NCI-H69 (cell line): ENCODE data around the gene RNU6-1.
A peak's percentile ranks its signal among the peaks of the same experiment; 100 is the strongest.

Source experiments
- DNase-seq: peaks from one replicate; lab custom pipeline; 2025; lab: John Stamatoyannopoulos, UW

Gene RNU6-1

DNA sequence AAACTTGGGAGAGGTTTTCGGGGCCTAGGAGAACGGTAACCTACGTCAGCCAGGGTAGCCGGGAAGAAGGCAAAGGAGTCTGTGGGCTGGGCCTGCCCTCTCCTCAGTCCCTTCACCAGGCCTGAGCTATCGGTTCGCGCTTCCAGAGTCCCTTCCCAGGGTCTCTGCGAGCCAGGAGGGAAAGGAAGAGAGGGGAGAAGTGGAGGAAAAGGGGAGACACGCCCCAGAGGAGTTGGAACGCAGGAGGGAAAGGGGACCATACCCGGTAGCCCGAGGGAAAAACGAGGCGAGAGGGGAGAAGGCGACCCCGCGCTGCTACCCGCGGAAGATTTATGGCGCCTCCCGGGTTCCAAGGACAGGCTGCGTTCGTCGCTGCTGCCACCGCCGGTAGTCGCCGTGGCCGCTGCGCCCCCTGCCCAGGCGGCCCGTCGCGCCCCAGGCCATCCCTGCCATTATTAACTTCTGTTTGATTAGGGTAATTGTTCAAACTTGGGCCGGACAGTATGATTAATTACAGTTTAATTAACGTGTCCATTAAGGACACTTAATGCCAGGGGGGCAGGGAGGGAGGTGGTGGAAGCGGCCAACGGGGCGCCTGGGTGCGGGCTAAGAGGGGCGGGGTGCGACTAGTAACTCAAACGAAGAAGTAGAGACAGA lies 17.9 kb downstream of the RNU6-1 start:
- DNase-seq = peak; percentile 61

DNA sequence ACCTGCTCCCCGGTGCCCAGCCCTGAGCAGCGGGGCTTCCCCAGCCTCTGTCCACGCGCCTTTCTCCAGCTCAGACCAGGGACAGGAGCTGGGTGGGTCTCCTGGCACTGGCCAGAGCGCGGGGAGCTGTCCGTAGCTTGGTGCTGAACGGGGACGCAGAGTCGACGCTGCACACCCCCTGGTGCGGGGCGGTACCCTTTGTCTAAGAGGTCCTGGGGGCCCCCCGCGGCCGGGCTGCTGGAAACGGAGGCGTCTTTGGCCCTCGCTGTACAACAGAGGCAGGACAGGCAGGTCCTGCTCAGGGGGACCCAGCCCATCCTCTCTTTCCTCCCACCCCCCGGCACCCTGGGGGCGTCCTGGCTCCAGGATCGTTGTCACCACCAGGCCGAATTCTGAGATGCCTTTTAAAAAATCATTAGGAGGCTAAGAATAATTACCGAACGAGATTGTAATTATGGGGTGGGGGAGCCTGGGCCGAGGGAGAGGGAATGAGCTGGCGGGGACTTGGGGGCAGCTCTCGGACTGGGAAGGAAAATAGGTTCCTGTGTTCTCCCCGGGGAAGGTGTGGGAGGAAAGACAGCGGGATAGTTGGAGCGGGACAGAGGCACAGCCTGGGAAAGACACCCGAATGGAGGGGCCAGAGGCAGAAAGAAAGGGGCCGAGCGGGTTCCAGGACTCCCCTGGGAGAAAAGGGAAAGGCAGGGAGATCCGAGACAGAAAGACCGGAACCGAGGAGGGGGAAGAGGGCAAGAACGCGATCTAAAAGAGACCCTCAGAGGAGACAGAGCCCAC lies 18.7 kb downstream of the RNU6-1 start:
- DNase-seq = peak; percentile 46

DNA sequence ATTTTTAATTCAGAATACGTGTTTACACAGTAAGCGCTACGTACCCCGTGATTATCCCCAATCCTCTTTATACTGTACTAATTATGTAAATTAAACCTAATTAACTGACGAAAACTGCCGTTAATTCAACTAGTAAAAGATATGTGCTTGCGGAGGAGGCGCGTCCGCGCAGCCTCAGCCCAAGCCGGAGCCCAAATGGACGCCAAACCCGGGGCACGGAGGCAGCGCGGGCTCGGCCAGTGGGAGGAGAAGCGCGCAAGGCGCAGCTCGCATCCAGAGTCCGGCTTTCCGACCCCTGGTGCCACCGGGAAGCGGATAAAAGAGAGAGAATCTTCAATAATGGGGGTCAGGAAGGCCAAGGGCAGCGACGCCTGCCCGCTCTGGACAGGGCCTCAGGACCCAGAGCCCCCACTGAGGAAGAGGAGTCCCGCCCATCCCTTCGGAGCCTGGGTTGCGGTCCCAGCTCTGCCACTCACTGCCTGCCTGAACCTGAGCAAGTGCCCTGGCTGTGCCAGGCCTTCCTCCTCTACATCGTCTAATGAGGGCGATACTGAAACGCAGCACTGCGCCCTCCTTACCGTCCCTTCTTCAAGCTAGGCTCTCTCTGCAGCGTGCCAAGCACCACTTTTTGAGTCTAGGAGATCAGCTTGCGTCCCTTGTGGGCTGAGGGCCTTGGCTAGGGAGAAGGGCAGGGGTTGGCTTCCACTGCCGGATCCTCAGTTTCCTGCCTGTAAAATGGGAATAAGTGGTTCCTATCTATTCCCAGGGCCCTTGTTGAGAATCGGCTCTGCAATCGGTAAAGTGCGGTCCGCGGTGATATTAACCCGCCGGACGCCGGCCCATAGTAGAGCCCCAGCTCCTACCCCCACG lies 19.5 kb downstream of the RNU6-1 start:
- peak; percentile 74 for DNase-seq

DNA sequence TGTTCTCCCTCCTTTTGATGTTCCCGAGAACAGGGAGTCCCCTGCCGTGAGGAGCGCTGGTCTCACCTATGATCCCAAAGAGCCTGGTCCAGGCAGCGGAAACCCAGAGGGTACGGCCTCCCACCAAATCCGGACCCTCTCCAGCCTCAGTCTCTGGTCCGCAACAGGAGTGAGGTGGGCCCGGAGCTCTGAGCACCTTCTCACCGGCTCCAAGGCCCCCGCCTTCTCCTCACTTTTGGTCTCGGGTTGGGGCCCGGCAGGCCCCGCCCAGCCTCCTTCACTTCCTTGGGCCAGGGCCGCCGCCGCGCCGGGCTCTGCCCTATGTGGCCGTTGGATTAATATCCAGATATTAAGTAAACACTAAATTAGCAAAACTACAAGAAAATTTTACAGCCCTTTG lies 20.2 kb downstream of the RNU6-1 start:
- peak; percentile 61 for DNase-seq

DNA sequence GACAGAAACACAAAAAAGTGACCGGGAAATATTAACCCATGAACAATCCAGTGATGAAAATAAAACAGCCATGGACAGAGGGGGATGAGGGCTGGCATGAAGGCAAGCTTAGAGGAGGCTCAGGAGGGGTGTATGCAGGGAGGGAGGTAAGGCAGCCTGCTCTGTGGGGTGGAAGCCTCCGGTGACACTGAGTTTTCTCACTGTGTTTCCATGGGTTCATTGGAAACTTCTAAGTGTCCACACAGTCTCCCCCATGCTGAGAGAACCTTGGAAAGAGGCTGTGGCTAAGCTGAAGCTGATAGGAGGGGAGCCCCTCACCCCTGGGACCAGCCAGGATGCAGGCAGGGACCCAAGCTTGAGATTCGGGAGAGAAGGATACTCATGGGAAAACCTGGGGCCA lies 21.4 kb downstream of the RNU6-1 start:
- DNase-seq = no peak

DNA sequence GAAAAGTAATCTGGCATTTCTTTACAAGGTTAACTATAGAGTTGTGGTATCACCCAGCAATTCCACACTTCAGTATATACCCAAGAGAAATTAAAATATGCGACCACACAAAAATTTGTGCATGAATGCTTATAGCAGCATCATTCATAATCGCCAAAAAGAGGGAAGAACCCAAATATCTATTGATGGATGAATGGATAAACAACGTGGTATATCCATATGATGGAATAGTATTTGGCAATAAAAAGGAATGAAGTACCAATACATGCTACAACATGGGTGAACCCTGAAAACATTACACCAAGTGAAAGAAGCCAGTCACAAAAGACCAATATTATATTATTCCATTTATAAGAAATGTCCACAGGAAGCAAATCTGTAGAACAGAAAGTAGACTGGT lies 23.2 kb downstream of the RNU6-1 start:
- DNase-seq = no peak

DNA sequence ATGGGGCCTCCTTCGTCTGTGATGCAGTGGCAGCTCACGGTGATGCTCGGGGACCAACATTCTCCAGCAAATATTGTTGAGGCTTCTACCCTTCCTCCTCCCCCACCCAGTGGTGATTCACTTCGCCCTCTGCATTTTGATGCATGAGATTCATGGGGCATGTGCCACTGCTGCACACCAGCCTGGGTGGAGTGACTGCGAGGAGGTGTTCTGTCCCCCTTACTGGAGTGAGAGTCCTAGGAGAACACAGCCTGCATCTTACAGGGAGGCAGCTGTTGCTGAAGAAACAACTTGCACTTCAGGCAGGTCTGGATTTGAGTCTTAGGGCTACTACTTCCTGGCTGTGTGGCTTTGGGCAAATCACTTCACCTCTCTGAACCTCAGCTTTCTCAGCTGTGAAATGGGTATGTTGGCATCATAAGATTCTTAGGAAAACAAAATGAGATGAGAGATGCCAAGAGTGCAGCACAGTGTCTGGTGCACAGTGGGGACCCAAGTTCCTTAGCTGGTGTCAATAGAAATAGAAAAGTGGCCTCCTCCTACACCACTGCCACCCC lies 24.7 kb downstream of the RNU6-1 start:
- DNase-seq = no peak

DNA sequence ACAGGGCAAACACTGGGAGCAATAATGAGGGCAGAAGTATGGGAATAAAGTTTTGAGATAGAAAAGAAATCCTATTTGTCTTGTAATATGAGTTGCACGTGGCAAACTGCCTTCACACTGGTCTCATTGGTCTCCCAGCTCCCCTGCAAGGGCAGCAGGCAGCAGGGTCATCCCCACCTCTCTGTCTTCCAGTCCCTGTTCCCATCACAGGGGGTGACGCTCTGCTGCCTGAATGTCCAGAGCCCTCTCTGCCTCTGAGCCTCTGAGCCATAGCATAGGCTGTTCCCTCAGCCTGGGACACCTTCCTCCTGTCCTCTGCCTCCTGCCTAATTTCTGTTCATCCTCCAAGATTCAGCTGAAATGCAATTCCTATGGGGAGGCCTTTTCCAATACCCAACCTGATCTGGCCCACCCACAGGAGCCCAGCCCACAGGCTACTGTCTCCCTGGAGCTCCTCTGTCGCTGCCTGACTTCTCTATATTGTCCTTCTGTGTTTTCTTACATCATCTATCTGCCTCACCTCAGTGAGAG lies 26.7 kb downstream of the RNU6-1 start:
- DNase-seq = no peak

DNA sequence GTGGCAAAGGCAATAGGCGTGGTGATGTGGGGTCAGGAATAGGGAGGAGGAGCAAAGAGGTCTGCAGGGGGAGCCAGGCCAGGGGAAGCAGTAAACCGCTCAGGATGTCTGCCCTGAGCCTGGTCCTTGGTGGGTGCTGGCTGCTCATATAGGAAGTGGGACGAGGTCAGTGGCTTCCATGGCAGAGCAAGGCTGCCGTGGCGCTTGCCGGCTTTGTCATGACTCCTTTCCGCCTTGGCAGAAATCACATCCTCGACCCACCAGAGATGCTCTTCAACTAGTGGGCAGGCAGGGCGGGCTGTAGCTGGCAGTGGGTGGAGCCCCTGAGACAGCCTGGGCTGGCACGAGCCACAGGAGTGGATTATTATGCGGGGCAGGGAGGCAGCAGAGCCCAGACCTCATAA lies 27.6 kb downstream of the RNU6-1 start:
- no peak for DNase-seq

DNA sequence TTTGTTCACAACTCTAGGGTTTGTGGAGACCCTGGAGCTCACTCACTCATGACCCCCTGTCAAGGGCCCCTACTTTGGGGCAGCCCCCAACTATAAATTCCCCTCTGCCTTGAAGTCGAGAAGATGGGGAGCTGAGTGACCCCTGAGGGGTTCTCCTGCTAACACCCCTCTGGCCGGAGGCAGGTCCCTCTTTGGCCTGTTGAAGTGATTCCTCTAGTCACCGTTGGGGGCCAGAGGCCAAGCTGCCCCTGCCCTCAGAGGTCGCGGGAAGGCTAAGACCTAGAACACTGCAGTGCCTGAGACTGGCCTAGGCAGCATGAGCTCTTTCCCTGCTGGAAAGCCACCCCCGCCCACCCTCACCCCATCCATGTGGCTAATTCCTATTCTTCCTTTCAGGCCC lies 30.0 kb downstream of the RNU6-1 start:
- no peak for DNase-seq

DNA sequence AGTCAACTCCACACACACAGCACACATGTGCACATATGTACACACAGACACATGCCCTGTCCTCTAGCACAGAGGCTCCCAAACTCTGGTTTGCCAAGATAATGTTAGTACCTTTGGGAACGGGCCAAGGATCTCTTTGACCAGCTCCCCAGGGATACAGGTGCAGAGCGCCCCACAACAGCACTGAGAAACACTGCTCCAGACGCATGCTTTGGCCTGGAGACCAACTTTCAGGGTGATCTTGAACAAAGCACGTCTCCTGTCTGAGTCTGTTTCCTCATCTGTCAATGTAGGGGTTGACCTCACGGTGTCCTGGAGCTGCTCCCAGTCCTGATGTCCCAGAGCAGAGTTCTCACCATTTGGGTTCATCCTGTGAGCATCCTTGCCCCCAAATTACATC lies 30.4 kb downstream of the RNU6-1 start:
- DNase-seq = no peak

DNA sequence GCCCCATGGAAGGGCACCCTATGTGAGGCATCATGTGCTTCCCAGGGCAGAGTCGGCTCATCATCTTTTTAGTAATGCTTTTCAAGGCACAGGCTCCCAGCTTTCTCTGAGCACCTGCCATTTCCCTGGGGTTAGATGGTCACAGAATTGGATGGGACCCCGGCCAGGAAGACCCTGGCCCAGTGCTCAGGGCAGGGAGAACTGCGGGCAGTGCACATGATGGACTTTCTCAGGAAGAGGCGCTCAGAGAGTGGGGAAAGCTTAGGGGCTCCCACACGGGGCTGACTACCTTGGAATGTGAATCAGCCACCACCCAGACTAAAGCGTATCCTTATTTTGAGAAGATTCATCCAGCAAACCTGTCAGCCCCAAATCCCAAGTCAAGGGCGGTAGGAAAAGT lies 31.0 kb downstream of the RNU6-1 start:
- no peak for DNase-seq

DNA sequence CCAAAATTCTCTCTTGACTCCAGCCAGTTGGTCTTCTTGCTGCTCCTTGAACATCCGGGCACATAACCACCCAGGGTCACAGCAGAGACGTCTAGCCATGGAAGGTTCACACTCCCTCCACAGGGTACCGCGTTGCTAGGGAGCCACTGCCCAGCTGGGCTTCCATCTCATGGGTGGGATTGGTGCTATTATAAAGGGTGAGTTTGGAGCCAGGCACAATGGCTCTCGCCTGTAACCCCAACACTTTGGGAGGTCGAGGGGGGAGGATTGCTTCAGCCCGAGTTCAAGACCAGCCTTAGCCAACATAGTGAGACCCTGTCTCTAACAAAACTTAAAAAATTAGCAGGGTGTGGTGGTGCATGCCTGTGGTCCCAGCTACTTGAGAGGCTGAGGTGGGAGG lies 32.0 kb downstream of the RNU6-1 start:
- DNase-seq = no peak

DNA sequence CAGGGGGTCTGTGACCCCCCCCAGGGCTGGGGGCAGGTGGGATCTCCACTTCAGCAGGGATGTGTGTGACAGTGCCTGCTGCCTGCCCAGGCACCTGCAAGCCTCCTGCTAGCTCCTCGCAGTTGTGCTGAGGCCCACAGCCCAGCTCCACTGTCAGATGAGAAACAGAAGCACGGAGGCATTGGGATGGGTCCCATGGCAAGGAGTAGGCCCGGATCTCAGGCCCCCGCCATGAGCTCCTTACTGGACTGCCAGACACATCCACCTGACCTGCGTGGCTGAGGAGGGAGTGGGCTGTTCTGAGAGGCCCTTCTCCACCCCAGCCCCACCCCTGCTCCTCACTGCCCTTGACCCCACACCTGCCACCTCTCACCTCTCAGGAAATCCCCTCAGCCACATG lies 32.7 kb downstream of the RNU6-1 start:
- DNase-seq = no peak

DNA sequence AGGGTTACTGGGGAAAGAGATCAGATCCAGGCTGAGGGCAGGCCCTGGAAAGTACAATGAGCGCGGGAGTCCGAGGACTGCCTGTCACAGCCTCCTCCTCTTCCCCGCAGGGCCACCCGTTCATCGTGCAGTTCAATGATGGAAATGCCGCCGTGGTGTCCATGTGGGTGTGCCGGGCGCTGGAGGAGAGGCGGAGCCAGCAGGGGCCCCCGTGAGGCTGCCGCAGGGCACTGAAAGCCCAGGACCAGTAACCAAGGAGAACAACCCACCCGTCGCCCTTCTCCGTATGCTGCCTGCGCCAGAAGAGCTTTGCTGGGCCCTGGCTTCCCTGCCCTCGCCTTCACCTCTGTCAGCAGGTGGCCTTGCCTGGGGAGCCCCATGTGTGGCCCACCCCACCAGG lies 33.3 kb downstream of the RNU6-1 start:
- no peak for DNase-seq

DNA sequence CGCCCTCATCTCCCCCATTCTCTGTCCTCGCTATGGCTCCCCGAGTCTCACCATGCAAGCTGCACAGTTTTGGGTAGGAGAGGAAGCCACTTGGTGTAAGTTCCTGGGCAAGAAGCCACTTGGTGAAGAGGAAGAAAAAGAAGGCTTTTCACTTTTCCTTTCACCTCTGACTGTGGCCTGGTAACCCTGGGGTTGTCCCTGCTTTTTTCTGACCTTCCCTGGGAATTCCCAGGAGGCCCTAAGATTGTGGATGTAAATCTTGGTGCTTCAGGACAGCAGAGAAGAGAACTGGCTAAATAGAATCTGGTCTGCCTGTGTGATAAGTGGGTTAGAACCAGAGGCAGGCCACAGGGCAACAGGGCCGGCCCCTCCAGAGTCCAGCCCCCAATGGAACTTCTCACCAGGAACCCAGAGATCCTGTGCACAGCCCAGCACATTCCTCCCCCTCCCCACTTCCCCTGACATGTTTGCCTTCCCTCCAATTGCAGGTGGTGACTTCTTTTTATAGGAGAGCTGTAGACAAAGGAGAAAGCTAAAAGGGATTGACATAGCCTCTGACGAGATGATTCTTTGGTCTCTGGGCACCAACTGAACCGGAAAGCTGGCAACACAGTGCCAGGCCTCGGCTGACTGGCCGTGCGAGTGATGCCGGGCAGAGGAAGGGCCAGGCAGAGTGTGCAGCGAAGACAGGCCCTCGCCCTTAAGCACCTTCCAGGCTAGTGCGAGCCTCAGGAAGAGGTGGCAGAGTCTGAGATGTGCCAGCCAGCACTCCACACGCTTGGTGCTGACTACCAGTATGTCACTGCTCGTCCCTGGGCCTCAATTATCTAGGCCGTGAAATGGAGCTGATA lies 34.0 kb downstream of the RNU6-1 start:
- DNase-seq = peak; percentile 68

DNA sequence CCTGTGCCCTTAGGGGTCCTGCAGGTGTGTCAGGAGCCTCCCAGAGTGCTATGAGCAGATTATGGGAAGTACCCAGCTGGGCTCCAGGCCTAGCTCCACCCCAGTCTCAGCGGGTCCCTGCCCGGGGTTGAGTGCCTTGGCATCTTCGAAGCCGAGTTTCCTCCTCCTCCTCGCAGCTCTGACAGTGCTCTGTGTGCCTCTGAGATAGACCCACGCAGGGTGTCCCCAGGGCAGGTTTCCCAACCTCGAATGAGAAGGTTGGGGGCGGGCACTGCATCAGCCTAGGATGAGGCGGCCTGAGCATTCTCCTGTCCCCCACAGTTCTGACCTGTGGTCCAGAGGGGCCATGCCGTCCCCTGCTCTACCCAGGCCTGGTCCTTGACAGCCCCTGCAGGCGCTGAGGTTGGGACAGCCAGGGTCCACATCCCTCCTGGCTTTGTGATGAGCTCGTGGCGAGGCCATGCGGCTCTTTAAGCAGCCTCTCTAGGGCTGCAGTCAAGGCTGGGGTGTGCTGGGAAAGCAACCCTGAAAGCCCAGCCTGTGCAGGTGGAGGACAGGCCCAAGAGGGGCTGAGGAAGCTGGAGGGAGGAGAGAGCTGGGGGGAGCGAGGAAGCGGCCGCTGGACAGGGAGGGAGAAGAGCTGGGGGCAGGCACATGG lies 34.7 kb downstream of the RNU6-1 start:
- no peak for DNase-seq

DNA sequence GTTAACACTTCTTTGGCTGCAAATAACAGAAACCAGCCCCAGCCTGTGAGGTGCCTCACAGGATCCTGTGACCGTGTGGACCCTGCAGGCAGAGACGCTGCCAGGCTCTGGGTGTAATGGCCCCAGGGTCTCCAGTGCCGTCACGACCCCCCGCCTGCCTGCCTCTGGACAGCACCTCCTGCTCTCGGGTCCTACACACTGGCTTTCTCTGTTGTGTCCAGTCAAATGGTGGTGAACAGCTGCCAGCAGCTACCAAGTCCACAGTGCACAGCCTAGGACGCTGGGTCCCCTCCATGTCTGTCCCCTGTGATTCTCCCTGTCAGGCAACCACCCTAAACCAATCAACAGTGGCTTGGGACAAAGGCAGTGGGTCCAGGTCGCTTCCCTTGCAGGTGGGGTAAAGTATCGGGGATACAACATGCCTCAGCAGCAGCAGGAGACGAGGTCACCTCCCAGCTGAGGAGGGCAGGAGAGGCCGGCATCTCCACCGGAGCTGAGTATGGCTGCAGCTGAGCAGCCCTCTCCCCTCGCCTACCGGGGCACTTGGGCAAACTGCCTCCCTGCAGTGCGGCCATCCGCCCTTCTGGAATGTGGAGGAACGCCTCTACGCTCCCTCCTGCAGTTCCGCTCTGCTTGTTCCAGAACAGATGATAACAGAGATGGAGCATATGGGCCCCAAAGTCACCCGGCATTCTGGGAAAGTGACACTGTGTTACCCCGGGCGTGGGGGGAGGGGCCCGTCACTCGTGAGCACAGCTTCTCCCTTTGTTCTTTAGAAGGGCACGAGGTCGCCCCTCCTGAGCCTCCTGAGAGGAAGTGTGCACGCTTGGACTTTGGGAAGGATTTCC lies 35.6 kb downstream of the RNU6-1 start:
- no peak for DNase-seq

DNA sequence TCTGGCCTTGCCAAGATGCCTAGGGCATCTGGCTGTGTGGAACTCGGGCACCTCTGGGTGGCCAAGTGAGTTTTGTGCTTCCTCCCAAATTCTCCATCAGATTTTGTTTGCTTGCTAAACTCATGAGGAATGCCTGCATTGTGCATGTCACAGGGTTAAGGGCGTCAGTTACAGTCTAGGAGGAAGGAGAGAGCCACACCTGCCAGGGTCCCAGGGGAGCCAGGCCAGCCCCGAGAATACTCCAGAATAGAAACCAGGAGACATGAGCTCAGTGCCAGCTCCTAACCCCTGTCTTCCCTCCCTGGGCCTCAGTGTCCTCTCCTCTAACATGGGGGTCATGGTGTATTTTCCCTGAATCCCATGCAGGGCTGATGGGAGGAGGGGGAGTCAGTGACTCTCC lies 36.5 kb downstream of the RNU6-1 start:
- no peak for DNase-seq
